ENCODE results near the gene BEST1.

DNA sequence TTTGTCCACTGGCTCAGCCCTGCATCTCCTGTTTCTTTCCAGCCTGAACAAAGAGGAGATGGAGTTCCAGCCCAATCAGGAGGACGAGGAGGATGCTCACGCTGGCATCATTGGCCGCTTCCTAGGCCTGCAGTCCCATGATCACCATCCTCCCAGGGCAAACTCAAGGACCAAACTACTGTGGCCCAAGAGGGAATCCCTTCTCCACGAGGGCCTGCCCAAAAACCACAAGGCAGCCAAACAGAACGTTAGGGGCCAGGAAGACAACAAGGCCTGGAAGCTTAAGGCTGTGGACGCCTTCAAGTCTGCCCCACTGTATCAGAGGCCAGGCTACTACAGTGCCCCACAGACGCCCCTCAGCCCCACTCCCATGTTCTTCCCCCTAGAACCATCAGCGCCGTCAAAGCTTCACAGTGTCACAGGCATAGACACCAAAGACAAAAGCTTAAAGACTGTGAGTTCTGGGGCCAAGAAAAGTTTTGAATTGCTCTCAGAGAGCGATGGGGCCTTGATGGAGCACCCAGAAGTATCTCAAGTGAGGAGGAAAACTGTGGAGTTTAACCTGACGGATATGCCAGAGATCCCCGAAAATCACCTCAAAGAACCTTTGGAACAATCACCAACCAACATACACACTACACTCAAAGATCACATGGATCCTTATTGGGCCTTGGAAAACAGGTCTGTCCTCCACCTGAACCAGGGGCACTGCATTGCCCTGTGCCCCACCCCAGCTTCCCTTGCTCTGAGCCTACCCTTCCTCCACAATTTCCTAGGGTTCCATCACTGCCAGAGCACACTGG lies 12.3 kb downstream of the BEST1 start:
- TF ChIP-seq CTCF (IDR thresholded peaks at IDR 0.05; ENCODE audit: poor library complexity, severe bottlenecking) (no peak), EP300 (conservative IDR thresholded peaks at IDR 0.05; ENCODE audit: poor library complexity, severe bottlenecking) (no peak), POLR2AphosphoS5 (IDR thresholded peaks at IDR 0.05) (no peak), EZH2 (IDR thresholded peaks at IDR 0.05; ENCODE audit: borderline replicate concordance, insufficient read depth, low read length, poor library complexity, severe bottlenecking) (no peak), MXI1 (conservative IDR thresholded peaks at IDR 0.05; ENCODE audit: poor library complexity, severe bottlenecking) (no peak), TAF1 (IDR thresholded peaks at IDR 0.05; ENCODE audit: low read depth) (no peak), SMC3 (conservative IDR thresholded peaks at IDR 0.05; ENCODE audit: poor library complexity) (no peak)
- TF ChIP-seq, protein P1, sequence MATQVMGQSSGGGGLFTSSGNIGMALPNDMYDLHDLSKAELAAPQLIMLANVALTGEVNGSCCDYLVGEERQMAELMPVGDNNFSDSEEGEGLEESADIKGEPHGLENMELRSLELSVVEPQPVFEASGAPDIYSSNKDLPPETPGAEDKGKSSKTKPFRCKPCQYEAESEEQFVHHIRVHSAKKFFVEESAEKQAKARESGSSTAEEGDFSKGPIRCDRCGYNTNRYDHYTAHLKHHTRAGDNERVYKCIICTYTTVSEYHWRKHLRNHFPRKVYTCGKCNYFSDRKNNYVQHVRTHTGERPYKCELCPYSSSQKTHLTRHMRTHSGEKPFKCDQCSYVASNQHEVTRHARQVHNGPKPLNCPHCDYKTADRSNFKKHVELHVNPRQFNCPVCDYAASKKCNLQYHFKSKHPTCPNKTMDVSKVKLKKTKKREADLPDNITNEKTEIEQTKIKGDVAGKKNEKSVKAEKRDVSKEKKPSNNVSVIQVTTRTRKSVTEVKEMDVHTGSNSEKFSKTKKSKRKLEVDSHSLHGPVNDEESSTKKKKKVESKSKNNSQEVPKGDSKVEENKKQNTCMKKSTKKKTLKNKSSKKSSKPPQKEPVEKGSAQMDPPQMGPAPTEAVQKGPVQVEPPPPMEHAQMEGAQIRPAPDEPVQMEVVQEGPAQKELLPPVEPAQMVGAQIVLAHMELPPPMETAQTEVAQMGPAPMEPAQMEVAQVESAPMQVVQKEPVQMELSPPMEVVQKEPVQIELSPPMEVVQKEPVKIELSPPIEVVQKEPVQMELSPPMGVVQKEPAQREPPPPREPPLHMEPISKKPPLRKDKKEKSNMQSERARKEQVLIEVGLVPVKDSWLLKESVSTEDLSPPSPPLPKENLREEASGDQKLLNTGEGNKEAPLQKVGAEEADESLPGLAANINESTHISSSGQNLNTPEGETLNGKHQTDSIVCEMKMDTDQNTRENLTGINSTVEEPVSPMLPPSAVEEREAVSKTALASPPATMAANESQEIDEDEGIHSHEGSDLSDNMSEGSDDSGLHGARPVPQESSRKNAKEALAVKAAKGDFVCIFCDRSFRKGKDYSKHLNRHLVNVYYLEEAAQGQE (IDR thresholded peaks at IDR 0.05; ENCODE audit: borderline replicate concordance), result no peak
